Spleen (tissue), 7 donors: ENCODE measurements around the gene USH2A.

Experiments used
- POLR2A ChIP-seq, 3 donors: fragments of 450-650 bp; IDR thresholded peaks; one replicate each; pipeline ENCODE4 v1.5.1; 2017; ENCODE audit warnings: antibody characterized with exemption in 3 of 3, mild to moderate bottlenecking in 1 of 3
- POLR2AphosphoS5 ChIP-seq, 3 donors: sonication (generic); formaldehyde crosslinking; IDR thresholded peaks; one replicate each; pipeline ENCODE4 v1.5.1; 2017; ENCODE audit warnings: antibody characterized with exemption in 3 of 3
- TF ChIP-seq, protein P1 (sequence below), 11 experiments: fragments of 200-600 bp in 7 of 11; fragments of 450-650 bp in 4 of 11; sonication (generic) in 4 of 11; IDR thresholded peaks in 8 of 11; conservative IDR thresholded peaks in 3 of 11; 1 replicate in 7 of 11; 2 replicates in 4 of 11; pipeline versions ENCODE4 v1.4.0 to v1.8.0; 2016 to 2021; ENCODE audit warnings: antibody characterized with exemption in 11 of 11, inconsistent platforms in 4 of 11, mild to moderate bottlenecking in 1 of 11
- donor health status: DM: no; HTN: no; CAD: no; lungs with moderate emphysema.
- donor health status: DM: no; HTN: no; CAD: no.
- donor health status: DM: no; HTN: no; CAD: no.

DNA sequence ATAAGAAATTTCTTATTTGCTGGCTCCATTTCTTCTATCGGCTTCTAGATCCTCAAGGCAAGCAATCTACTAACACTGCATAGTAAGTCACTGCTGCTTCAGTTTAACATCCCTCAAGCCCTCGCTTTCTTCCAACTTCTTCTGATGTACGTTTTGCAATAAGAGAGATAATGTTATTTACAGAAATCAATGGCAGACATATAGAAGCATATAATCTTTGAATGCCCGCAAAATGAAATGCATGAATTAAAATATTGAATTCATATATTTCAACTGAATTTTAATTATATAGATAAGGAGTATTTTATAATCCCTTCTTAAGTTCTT is 712.4 kb downstream of the USH2A start:
- no peak for TF ChIP-seq POLR2A (IDR thresholded peaks at IDR 0.05)
- TF ChIP-seq, protein P1, sequence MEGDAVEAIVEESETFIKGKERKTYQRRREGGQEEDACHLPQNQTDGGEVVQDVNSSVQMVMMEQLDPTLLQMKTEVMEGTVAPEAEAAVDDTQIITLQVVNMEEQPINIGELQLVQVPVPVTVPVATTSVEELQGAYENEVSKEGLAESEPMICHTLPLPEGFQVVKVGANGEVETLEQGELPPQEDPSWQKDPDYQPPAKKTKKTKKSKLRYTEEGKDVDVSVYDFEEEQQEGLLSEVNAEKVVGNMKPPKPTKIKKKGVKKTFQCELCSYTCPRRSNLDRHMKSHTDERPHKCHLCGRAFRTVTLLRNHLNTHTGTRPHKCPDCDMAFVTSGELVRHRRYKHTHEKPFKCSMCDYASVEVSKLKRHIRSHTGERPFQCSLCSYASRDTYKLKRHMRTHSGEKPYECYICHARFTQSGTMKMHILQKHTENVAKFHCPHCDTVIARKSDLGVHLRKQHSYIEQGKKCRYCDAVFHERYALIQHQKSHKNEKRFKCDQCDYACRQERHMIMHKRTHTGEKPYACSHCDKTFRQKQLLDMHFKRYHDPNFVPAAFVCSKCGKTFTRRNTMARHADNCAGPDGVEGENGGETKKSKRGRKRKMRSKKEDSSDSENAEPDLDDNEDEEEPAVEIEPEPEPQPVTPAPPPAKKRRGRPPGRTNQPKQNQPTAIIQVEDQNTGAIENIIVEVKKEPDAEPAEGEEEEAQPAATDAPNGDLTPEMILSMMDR (IDR thresholded peaks at IDR 0.05 in 8 of 11, conservative IDR thresholded peaks at IDR 0.05 in 3 of 11), result no peak
- TF ChIP-seq POLR2AphosphoS5 (IDR thresholded peaks at IDR 0.05), result no peak
